GM18517 (cell line): Measurements from ENCODE around the gene TOP1.

Experiments used
- ATAC-seq: cut with Tn5 transposase; IDR thresholded peaks from one replicate; pipeline ENCODE4 v1.9.1; 2021; ENCODE audit warnings: mild to moderate bottlenecking, moderate library complexity; ENCODE audit not compliant: unreplicated experiment

Gene TOP1

GRCh38 chr20:41167118-41167470, 138.5 kb downstream of the TOP1 start:
- ATAC-seq = no peak

DNA sequence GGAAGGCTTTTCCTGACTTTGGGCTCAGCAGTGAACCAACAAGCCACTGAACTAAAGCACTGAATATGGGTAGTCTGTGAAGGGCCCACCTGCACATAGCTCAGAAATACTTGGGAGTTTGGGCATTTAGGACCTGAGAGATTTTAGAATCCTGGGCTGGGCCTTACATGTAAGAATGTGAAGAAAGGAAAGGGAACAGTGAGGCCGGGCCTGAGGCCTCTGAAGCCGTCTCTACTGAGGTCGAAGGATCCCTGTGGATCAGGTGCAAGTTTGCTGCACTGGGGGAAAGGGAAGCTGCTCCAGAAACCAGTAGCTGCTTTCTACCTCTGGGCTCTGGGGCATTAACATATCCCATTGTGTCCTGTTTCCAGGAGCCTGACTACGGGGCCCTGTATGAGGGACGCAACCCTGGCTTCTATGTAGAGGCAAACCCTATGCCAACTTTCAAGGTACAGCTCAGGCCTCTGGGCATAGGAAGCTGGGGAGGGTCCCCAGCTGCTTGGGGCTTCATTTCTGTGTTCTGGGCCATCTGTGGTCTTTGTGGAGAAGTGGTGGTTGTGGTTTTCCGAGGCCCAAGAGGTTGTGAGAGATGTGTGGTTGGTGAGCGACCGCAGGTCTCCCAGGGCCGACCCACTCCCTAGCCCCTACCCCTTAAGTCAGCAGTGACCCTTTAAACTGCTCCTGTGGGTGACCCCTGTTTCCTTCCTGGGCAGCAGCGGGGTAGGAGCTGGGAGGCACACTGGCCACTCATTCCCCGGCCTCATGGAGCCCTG, 139.0 kb downstream of the TOP1 start:
- ATAC-seq = no peak

DNA sequence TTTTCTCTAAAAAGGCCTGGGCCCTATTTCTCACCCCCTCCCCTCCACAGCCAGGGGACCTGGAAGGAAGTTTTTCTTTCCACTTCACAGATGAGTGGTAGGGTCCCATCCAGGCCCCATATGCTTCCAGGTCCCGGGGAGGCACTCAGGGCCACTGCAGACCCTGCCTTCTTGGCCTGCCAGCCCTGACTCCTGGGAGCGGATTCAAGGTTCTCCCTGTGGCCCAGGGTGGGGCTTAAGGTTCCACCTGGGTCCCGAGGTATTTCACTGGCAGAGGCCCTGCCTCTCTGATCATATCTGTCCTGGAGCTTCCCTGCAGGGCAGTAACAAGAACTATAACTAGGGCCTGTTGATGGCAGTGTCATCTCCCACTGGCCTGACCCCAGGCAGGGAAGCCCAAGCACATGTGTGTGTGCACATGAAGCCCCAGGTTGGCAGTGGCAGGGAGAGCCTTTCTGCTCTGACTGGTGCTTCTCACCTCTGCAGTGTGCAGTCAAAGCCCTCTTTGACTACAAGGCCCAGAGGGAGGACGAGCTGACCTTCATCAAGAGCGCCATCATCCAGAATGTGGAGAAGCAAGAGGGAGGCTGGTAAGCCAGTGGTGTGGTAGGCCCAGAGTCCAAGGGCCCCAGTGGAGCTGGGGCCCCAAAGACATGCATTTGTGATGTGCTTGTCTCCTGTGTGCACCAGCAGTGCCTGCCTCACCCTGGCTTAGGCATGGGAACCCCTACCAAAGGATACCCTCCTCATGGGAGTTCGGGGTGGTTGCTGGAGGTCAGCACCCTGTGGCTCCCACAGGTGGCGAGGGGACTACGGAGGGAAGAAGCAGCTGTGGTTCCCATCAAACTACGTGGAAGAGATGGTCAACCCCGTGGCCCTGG, 139.9 kb downstream of the TOP1 start:
- no peak for ATAC-seq

- ATAC-seq = no peak
Observed at GRCh38 chr20:41169162-41169690, 140.6 kb downstream of the TOP1 start.

DNA sequence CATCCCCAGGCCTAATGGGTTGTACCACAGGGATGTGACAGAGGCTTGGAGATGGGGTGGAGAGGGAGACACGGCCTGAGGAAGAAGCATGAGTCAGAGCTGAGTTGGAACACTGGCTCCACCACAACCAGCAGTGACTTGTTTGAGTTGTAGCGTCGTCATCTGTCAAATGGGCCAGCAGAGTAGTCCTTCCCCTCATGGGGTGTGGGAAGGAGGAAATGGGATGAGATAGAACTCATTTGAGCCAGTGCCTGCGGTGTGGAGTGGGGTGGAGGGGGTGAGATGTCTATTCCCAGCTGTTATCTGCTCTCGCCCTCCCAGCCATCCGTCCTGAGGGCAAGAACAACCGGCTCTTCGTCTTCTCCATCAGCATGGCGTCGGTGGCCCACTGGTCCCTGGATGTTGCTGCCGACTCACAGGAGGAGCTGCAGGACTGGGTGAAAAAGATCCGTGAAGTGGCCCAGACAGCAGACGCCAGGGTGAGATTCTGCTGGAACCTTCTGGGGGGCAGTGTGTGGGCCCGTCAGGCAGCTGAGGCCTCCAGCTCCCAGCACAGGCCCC, 141.2 kb downstream of the TOP1 start:
- ATAC-seq = no peak

DNA sequence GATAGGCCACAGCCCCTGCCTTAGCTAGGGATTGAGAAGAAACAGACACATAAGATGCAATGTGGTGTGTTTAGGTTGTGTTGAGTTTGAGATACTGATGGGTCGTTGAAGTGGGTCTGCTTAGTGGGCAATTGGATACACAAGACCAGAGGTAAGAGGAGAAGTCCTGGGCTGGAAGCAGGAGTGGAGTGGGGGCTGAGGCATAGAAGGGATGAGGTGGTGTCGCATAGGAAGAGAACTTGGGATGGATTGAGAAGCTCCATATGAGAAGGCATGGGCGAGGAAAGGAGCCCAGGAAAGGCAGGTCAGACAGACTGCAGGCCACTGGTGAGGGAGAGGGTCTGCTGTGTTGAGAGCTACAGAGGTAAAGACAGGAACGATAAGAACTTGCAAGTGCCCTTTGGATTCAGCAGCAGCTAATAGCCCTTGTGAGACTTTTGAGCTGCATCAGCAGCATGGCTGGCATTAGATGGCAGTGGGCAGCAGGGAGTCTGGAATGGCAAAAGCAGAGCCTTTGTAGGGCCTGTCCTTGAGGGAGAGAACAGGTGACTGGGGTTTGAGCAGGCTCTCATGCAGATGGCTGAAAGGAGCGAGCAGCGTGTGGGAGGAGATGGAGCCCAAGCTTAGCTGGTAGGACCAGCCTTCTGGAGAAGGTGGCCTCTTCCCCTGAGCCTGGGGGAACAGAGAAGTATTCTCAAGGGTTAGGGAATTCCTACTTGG, 141.9 kb downstream of the TOP1 start:
- ATAC-seq = no peak

GRCh38 chr20:41171736-41172295, 143.2 kb downstream of the TOP1 start:
- no peak for ATAC-seq

DNA sequence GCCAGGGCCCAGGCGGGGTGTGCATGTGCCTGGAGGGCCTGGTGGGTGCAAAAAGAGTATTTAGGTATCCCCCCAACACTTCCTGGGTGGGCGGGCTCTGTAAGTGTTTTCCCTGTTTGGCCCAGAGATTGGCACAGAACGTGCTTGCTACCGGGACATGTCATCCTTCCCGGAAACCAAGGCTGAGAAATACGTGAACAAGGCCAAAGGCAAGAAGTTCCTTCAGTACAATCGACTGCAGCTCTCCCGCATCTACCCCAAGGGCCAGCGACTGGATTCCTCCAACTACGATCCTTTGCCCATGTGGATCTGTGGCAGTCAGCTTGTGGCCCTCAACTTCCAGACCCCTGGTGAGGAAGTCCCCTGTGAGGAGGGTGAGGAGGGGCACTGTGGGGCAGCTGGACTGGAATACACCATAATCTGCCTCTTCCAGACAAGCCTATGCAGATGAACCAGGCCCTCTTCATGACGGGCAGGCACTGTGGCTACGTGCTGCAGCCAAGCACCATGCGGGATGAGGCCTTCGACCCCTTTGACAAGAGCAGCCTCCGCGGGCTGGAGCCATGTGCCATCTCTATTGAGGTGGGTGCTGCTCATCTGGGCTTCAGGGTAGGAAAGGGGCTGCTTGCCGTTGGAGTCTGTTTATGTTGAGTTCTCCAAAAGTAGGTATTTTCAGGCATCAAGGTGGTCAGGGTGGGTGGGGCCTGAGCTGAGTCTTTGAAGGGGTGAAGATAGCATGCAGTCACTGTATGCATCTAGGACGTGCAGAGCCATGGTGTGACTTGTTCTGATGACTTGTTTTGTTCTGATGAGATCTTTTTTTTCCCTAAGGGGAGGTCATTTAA, 143.9 kb downstream of the TOP1 start:
- ATAC-seq = no peak

DNA sequence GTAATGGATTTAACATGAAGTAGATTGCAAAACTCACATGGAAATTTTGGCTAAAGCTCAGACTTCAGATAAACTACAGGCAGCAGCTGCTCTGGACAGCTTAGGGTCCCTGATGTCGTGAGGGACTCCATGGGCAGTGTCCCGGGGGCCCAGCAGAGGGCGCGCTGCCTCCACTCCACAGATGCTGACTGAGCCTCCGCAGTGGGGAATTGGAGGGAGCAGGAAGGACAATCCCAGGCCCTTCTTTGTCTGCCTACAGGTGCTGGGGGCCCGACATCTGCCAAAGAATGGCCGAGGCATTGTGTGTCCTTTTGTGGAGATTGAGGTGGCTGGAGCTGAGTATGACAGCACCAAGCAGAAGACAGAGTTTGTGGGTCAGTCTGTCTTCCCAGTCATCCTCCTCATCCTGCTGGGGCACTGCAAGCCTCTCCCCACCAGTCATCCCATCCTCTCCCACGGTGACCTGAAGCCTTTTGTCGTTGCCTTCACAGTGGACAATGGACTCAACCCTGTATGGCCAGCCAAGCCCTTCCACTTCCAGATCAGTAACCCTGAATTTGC, 144.6 kb downstream of the TOP1 start:
- ATAC-seq = no peak

- ATAC-seq = no peak
Observed at GRCh38 chr20:41173791-41174341, 145.2 kb downstream of the TOP1 start.
